ENCODE data around the gene STC2.
A peak's percentile ranks its signal among the peaks of the same experiment; 100 is the strongest.

Gene STC2

DNA sequence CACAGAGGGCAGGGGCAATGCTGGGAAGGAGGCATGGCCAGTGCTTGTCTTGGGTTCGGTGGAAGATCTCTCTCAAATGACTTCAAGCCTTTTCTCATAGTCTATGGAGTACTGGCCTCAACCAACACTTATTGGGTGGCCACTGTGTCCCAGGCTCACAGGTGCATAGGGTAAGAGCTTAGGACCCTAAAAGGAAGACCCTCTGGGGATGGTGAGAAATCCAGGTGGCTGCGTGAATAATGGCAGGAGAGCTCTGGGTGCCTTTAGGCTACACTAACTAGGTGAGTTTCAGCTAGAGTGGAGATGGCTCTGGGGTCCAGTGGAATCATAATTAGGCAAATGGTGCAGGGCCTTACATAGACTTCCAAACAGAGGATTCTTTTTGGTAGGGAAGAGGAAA, 9.9 kb downstream of the STC2 start:
- Histone ChIP-seq H3K4me1 (ENCODE audit: control insufficient read depth in 1 of 2, insufficient read depth in 2 of 2, low read length in 2 of 2) (peaks cover 0 to 43% of the 10 kb centered on the region in 2 donors), H3K27me3 (ENCODE audit: low read depth, low read length) (no peaks in the 10 kb centered on the region), H3K36me3 (ENCODE audit: control insufficient read depth in 1 of 2, insufficient read depth in 2 of 2, low read length in 2 of 2) (no peaks in the 10 kb centered on the region), H3K27ac (ENCODE audit: low read length) (no peak overlapping the region), H3K9me3 (ENCODE audit: control insufficient read depth in 1 of 2, low read length in 2 of 2) (no peaks in the 10 kb centered on the region), H3K4me3 (ENCODE audit: low read depth in 1 of 2, low read length in 2 of 2) (no peak overlapping the region)

DNA sequence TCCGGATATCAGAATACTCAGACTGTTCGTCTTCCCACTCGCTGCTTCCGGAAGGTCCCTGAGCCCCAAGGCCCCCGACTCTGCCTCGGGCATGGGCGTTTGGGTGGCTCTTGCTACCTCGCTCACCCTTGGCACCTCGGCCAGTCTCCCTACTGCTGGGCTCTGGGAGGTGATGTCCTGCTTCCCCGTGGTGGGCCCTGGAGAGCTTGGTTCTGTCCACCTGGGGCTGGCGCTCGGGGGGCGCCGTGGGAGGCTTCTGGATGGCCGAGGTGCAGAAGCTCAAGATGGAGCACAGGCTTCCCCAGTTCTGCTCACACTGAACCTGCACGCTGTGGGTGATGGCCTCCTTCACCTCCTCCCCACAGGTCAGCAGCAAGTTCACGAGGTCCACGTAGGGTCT, 10.4 kb downstream of the STC2 start:
- no peaks in the 10 kb centered on the region for H3K36me3 ChIP-seq (ENCODE audit: control insufficient read depth in 1 of 2, insufficient read depth in 2 of 2, low read length in 2 of 2)
- no peaks in the 10 kb centered on the region for H3K27me3 ChIP-seq (ENCODE audit: low read depth, low read length)
- peaks cover 0 to 40% of the 10 kb centered on the region in 2 donors for H3K4me1 ChIP-seq (ENCODE audit: control insufficient read depth in 1 of 2, insufficient read depth in 2 of 2, low read length in 2 of 2)
- H3K4me3 ChIP-seq (ENCODE audit: low read depth in 1 of 2, low read length in 2 of 2) = no peak overlapping the region
- H3K27ac ChIP-seq (ENCODE audit: low read length) = no peak overlapping the region
- no peaks in the 10 kb centered on the region for H3K9me3 ChIP-seq (ENCODE audit: control insufficient read depth in 1 of 2, low read length in 2 of 2)

DNA sequence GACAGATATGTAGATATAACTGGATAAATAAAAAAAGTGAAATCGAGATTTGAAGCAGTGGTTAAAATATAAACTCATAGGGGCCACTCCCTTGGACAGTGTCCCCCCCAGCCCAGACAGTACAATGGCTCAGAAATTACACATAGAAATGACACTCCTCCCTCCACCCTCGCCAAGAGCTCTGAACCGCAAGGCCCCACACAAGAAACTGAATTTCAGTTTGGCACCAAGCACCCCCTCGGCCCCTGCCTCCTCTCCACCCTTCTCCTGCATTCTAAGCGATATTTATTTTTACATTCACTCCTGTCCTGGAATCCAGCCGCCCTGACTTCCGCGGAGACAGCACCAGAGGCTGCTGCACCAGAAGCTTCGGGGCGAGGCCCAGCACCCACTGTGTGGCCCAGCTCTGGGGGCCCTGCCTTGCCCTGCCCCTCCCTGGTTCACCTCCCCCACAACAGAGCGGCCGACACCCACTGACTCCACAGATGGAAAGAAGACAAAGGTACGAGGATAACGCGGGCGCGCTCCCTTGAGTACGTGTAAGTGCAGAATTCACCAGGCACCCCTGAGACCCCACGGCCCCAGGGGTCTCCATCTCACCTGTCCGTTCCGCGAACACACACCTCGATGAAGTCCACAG, 11.0 kb downstream of the STC2 start:
- H3K27me3 ChIP-seq (ENCODE audit: low read depth, low read length) = no peaks in the 10 kb centered on the region
- H3K4me1 ChIP-seq (ENCODE audit: control insufficient read depth in 1 of 2, insufficient read depth in 2 of 2, low read length in 2 of 2) = peaks cover 0 to 40% of the 10 kb centered on the region in 2 donors
- no peak overlapping the region for H3K4me3 ChIP-seq (ENCODE audit: low read depth in 1 of 2, low read length in 2 of 2)
- no peaks in the 10 kb centered on the region for H3K9me3 ChIP-seq (ENCODE audit: control insufficient read depth in 1 of 2, low read length in 2 of 2)
- H3K27ac ChIP-seq (ENCODE audit: low read length) = no peak overlapping the region
- H3K36me3 ChIP-seq (ENCODE audit: control insufficient read depth in 1 of 2, insufficient read depth in 2 of 2, low read length in 2 of 2) = no peaks in the 10 kb centered on the region

DNA sequence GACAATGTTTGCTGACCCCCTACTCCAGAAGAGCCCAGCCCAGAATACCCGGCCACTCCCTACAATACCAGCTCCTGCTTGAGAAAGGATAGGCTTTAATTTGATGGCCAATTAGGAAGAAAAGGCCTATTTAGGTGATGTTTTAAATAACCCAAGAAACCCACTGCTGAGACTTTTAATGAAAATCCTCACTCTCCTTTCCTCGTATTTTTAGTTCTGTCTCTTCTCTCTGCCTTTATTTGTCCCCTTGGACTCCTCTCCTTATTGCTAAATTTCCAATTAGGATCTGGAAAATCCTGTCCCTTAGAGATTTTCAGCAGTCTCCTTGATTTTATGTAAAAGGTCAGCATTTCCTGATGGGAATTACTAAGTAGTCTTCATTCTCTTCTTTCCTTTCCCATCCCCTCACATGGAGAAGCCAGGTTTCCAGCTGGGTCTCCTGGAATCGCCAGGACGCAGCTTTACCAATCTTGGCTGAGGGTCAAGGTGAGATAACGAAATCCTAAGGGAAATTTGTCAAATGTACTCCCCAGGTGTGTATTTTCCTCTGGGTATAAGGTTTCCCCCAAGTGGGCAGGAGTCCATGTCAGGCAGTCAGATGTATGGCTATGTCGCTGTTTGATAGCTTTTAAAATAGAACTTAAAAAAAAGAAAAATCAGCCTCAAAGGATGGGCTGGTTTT, 11.7 kb downstream of the STC2 start:
- H3K36me3 ChIP-seq (ENCODE audit: control insufficient read depth in 1 of 2, insufficient read depth in 2 of 2, low read length in 2 of 2) = no peaks in the 10 kb centered on the region
- H3K27ac ChIP-seq (ENCODE audit: low read length) = no peak overlapping the region
- H3K9me3 ChIP-seq (ENCODE audit: control insufficient read depth in 1 of 2, low read length in 2 of 2) = no peaks in the 10 kb centered on the region
- no peak overlapping the region for H3K4me3 ChIP-seq (ENCODE audit: low read depth in 1 of 2, low read length in 2 of 2)
- H3K27me3 ChIP-seq (ENCODE audit: low read depth, low read length) = no peaks in the 10 kb centered on the region
- H3K4me1 ChIP-seq (ENCODE audit: control insufficient read depth in 1 of 2, insufficient read depth in 2 of 2, low read length in 2 of 2) = peaks cover 0 to 40% of the 10 kb centered on the region in 2 donors

DNA sequence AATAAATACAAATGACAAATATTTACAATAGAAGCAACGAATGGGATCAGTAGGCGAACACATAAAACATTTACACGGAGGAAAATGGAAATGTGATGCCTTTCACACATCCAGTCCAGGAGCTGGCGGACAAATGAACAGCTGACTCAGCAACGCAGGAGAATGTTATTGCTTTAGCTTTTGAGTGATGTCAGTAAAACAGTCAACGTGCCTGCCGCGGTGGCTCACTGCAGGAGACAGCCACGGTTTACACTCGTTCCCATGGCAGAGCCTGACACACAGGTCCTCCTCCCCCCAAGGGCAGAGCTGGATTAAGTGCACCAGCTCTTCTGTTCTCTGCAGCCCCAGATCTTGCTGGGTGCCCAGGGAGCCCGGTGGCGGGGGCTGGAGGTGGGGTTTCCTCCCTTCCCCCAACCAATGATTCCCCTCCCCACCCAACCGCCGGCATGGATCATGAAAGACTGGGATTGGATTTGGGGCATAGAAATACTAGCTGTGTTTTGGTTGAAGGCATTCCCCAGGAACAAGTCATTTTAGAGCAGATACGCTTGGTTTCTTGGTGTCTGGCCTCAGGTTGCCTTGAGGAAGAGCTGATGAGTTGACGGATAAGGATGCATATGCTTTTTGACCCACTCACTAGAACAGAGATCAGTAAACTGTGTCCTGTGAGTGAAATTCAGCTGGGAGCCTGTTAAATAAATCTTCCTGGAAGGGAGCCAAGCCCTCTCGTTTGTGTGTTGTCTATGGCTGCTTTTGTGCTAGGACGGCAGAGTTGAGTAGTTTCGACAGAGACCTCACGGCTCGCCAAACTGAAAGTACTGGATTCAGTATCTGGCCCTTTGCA, 12.5 kb downstream of the STC2 start:
- Histone ChIP-seq H3K27ac (ENCODE audit: low read length) (no peak overlapping the region), H3K4me1 (ENCODE audit: control insufficient read depth in 1 of 2, insufficient read depth in 2 of 2, low read length in 2 of 2) (peaks cover 0 to 42% of the 10 kb centered on the region in 2 donors), H3K9me3 (ENCODE audit: control insufficient read depth in 1 of 2, low read length in 2 of 2) (no peaks in the 10 kb centered on the region), H3K4me3 (ENCODE audit: low read depth in 1 of 2, low read length in 2 of 2) (peak overlapping the region in 1 of 2 donors; percentile 21), H3K36me3 (ENCODE audit: control insufficient read depth in 1 of 2, insufficient read depth in 2 of 2, low read length in 2 of 2) (no peaks in the 10 kb centered on the region), H3K27me3 (ENCODE audit: low read depth, low read length) (no peaks in the 10 kb centered on the region)

DNA sequence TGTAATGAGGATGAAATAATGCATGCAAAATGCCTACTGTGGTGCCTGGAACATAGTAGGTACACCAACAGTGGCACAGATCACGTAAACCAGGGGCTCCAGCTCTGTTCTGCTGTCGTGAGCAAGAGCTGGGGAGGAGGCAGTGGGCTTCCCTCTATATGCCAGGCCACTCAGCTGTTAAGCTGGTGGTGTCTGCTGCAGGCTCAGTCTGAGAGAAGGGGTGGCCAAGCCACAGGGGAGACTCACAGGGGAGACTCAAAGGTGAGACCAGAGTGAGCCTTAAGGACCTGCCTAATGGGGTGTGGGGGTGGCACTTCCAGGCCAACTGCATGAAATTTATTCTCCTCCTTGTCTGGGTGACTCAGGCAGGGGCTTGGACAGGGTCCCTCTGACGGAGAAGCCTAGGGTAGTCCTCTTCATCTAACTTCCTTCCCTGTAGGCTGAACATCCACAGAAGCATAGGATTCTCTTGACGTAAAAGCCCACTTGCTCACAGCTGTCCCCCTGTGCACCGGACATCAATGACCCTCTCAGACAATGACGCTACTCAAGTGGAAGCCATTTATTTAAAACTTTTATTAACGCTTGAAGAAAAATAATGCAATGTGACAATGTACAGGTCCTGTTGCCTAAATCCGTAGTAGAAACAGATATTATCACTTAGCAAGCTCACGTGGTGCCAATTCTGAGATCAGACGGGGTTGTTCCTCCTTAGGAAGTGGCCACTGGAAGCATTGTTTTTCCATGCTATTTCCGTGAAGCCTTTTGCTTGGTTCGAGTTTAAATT, 13.9 kb downstream of the STC2 start:
- H3K4me1 ChIP-seq (ENCODE audit: control insufficient read depth in 1 of 2, insufficient read depth in 2 of 2, low read length in 2 of 2) = peaks cover 0 to 40% of the 10 kb centered on the region in 2 donors
- no peaks in the 10 kb centered on the region for H3K36me3 ChIP-seq (ENCODE audit: control insufficient read depth in 1 of 2, insufficient read depth in 2 of 2, low read length in 2 of 2)
- H3K27me3 ChIP-seq (ENCODE audit: low read depth, low read length) = no peaks in the 10 kb centered on the region
- H3K27ac ChIP-seq (ENCODE audit: low read length) = no peak overlapping the region
- H3K9me3 ChIP-seq (ENCODE audit: control insufficient read depth in 1 of 2, low read length in 2 of 2) = no peaks in the 10 kb centered on the region
- no peak overlapping the region for H3K4me3 ChIP-seq (ENCODE audit: low read depth in 1 of 2, low read length in 2 of 2)

DNA sequence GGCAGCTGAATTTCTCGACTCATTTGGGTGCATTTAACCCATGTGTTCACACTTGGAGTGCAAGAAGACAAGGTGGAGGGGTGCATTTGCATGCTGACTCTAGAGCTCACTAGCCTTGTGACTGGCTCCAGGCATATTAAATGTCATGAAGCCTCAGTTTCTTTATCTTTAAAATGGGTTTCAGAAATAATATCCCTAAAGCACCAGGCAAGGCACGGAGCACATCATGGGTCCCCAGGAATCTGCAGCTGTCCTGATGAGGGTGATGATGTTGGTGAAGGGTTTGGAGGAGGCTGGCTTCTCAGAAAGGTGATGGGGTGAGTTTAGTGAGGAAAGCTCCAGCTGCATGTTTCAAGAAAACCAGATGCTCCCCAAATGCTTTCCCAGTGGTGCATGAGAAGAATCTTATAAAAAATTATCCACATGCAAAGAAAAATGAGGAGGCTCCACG, 14.8 kb downstream of the STC2 start:
- Histone ChIP-seq H3K27ac (ENCODE audit: low read length) (no peak overlapping the region), H3K4me3 (ENCODE audit: low read depth in 1 of 2, low read length in 2 of 2) (no peak overlapping the region), H3K36me3 (ENCODE audit: control insufficient read depth in 1 of 2, insufficient read depth in 2 of 2, low read length in 2 of 2) (no peaks in the 10 kb centered on the region), H3K27me3 (ENCODE audit: low read depth, low read length) (no peaks in the 10 kb centered on the region), H3K9me3 (ENCODE audit: control insufficient read depth in 1 of 2, low read length in 2 of 2) (no peaks in the 10 kb centered on the region), H3K4me1 (ENCODE audit: control insufficient read depth in 1 of 2, insufficient read depth in 2 of 2, low read length in 2 of 2) (peaks cover 0 to 36% of the 10 kb centered on the region in 2 donors)

DNA sequence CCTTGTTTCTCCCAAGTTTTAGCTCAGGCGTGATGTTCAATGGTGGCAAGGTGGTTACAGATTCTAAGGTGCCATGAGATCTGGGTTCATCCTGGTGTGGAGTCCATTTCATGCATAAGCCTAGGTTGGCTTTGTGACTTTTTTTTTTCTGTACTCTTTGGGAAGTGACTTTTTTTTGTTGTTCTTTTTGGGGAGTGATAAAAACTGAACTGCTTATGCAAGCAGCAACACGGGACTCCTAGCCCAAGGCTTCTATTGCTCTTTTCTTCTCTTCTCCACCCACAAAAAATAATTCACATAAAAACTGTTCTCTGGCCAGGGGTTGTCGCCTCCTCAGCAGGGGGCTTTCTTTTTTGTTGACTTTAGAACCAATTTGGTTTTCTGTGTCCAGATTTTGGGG, 15.4 kb downstream of the STC2 start:
- Histone ChIP-seq H3K9me3 (ENCODE audit: control insufficient read depth in 1 of 2, low read length in 2 of 2) (peaks cover 4% of the 10 kb centered on the region in 2 donors), H3K36me3 (ENCODE audit: control insufficient read depth in 1 of 2, insufficient read depth in 2 of 2, low read length in 2 of 2) (no peaks in the 10 kb centered on the region), H3K4me1 (ENCODE audit: control insufficient read depth in 1 of 2, insufficient read depth in 2 of 2, low read length in 2 of 2) (peaks cover 0 to 36% of the 10 kb centered on the region in 2 donors), H3K27me3 (ENCODE audit: low read depth, low read length) (no peaks in the 10 kb centered on the region), H3K4me3 (ENCODE audit: low read depth in 1 of 2, low read length in 2 of 2) (no peak overlapping the region), H3K27ac (ENCODE audit: low read length) (no peak overlapping the region)

DNA sequence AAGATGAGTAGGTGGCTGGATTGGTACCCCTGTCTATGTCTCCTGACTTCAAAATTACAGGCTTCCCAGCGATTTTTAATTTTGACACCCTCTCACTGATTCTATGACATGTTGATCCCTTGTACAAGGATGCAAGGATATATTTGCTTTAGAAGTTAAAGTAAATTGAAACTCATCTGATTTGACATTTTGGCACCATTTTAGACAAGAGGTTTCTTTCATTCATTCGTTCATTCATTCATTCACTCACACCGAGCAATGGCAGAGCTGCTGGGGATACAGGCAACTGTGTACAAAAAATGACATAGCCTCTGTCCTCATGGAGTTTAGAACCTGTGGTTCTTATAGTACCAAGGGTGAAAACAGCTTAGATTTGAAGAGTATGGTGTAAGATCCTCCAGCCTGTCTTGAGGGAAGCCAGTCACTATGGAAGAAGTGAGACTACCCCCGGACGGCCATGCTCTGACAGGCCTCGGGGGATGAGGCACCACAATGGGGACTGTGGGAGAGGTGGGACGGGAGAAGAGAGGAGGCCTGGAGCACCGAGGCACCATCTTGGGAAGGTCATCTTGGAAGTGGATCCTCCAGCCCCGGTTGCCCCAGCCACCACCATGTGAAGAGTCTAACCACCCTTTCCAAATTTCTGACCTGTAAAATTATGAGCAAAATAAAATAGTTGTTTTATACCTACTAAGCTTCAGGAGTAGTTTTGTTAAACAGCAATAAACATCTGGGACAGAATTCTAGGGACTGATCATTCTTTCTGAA, 16.2 kb downstream of the STC2 start:
- Histone ChIP-seq H3K4me3 (ENCODE audit: low read depth in 1 of 2, low read length in 2 of 2) (no peak overlapping the region), H3K27ac (ENCODE audit: low read length) (no peak overlapping the region), H3K4me1 (ENCODE audit: control insufficient read depth in 1 of 2, insufficient read depth in 2 of 2, low read length in 2 of 2) (peaks cover 0 to 36% of the 10 kb centered on the region in 2 donors), H3K9me3 (ENCODE audit: control insufficient read depth in 1 of 2, low read length in 2 of 2) (peaks cover 7% of the 10 kb centered on the region in 2 donors), H3K27me3 (ENCODE audit: low read depth, low read length) (no peaks in the 10 kb centered on the region), H3K36me3 (ENCODE audit: control insufficient read depth in 1 of 2, insufficient read depth in 2 of 2, low read length in 2 of 2) (no peaks in the 10 kb centered on the region)

All from muscle layer of duodenum (tissue), 2 donors.